OCI-LY3 (cell line): Measurements from ENCODE around the gene SPON1.

Source experiments
- H2AFZ ChIP-seq: fragments of 200-600, 300-600 bp; shearing (Covaris generic); 2 replicates; pipeline ENCODE4 v1.6.0; 2014; ENCODE audit warnings: antibody characterized with exemption, low read depth, low read length
- H3K27ac ChIP-seq: fragments of 200-600, 300-600 bp; sonication (generic); 2 replicates; pipeline ENCODE4 v1.5.1; 2014; ENCODE audit warnings: mild to moderate bottlenecking, low read length, moderate library complexity, mixed read lengths
- H3K27me3 ChIP-seq: fragments of 200-600, 300-600 bp; sonication (generic); 2 replicates; pipeline ENCODE4 v1.6.1; 2014; ENCODE audit warnings: low read depth, low read length, mixed read lengths
- H3K36me3 ChIP-seq: fragments of 200-600, 300-600 bp; sonication (generic); replicated peaks from 2 replicates; pipeline ENCODE3; 2014; ENCODE audit warnings: low read depth, low read length, mixed read lengths
- H3K4me1 ChIP-seq: fragments of 300-600, 200-600 bp; sonication (generic); 2 replicates; pipeline ENCODE4 v1.6.1; 2014; ENCODE audit warnings: low read length, mixed read lengths
- H3K4me2 ChIP-seq: fragments of 200-600, 300-600 bp; sonication (generic); 2 replicates; pipeline ENCODE4 v1.6.1; 2014; ENCODE audit warnings: low read length, mixed read lengths
- H3K4me3 ChIP-seq: fragments of 300-600, 200-600 bp; sonication (generic); 2 replicates; pipeline ENCODE4 v1.5.1; 2014; ENCODE audit warnings: antibody characterized with exemption, mild to moderate bottlenecking, low read length, moderate library complexity
- H3K79me2 ChIP-seq: fragments of 300-600, 200-600 bp; shearing (Covaris generic); 2 replicates; pipeline ENCODE4 v1.6.1; 2014; ENCODE audit warnings: mild to moderate bottlenecking, low read length, mixed read lengths
- H3K9ac ChIP-seq: fragments of 300-600, 200-600 bp; shearing (Covaris generic); 2 replicates; pipeline ENCODE4 v1.6.0; 2014; ENCODE audit warnings: mild to moderate bottlenecking, low read length, moderate library complexity
- H3K9me3 ChIP-seq: fragments of 200-600, 300-600 bp; shearing (Covaris generic); 2 replicates; pipeline ENCODE4 v1.6.1; 2014; ENCODE audit warnings: low read length, mixed read lengths; ENCODE audit not compliant: insufficient read depth
- H4K20me1 ChIP-seq: fragments of 200-600, 300-600 bp; sonication (generic); 2 replicates; pipeline ENCODE4 v1.6.1; 2016; ENCODE audit warnings: low read length, mixed read lengths; ENCODE audit not compliant: insufficient read depth
- EZH2phosphoT487 ChIP-seq: fragments of 200-600 bp; shearing (Covaris generic); IDR thresholded peaks from 2 replicates; pipeline ENCODE4 v1.6.1; 2018; ENCODE audit warnings: antibody characterized with exemption, mixed run types, low read depth
- TF ChIP-seq, protein P1 (sequence below): fragments of 200-600, 300-600 bp; sonication (generic); IDR thresholded peaks from 2 replicates; pipeline ENCODE4 v1.5.1; 2014; ENCODE audit warnings: antibody characterized with exemption, low read length, low read depth

Gene SPON1

GRCh38 chr11:14036469-14036868, 73.9 kb downstream of the SPON1 start:
- no peak for TF ChIP-seq EZH2phosphoT487
- TF ChIP-seq, protein P1, sequence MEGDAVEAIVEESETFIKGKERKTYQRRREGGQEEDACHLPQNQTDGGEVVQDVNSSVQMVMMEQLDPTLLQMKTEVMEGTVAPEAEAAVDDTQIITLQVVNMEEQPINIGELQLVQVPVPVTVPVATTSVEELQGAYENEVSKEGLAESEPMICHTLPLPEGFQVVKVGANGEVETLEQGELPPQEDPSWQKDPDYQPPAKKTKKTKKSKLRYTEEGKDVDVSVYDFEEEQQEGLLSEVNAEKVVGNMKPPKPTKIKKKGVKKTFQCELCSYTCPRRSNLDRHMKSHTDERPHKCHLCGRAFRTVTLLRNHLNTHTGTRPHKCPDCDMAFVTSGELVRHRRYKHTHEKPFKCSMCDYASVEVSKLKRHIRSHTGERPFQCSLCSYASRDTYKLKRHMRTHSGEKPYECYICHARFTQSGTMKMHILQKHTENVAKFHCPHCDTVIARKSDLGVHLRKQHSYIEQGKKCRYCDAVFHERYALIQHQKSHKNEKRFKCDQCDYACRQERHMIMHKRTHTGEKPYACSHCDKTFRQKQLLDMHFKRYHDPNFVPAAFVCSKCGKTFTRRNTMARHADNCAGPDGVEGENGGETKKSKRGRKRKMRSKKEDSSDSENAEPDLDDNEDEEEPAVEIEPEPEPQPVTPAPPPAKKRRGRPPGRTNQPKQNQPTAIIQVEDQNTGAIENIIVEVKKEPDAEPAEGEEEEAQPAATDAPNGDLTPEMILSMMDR: no peak
- H3K27ac ChIP-seq: no peak overlapping the region

DNA sequence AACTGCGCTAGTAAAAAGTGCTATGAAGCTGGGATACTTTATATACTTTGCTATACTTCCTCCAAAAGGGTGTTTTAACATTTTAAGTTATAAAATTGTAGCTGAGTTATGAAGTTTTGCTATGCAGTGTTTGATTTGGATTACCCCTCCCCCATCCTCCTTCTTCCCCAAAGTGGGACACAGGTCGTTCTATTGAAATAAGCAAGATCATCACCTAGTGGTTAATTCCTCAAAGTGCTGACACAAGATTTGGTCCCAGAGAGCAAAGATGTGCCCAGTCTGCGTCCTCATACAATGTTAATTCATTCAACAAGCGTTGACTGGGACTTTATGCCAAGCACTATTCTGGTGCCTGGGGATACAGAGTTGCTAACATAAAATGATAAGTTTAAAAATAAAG, 78.5 kb downstream of the SPON1 start:
- Histone ChIP-seq H3K27me3 (peaks cover 29% of the 10 kb centered on the region), H3K9ac (no peak overlapping the region), H3K4me2 (0 out of 2 replicates have a peak overlapping the region, but pooled peaks have one; percentile 21), H3K36me3 (no peaks in the 10 kb centered on the region), H3K4me3 (no peak overlapping the region), H4K20me1 (no peaks in the 10 kb centered on the region), H2AFZ (no peak overlapping the region), H3K27ac (no peak overlapping the region), H3K9me3 (no peaks in the 10 kb centered on the region), H3K4me1 (no peaks in the 10 kb centered on the region), H3K79me2 (no peaks in the 10 kb centered on the region)
- TF ChIP-seq, protein P1: peak; percentile 42
- TF ChIP-seq EZH2phosphoT487: no peak

More at GRCh38 chr11:14036469-14036868, 73.9 kb downstream of the SPON1 start:
- Histone ChIP-seq H3K4me2 (no peak overlapping the region), H3K9ac (no peak overlapping the region), H4K20me1 (no peaks in the 10 kb centered on the region), H2AFZ (no peak overlapping the region), H3K36me3 (no peaks in the 10 kb centered on the region), H3K4me1 (no peaks in the 10 kb centered on the region), H3K27me3 (peaks cover 26% of the 10 kb centered on the region), H3K79me2 (no peaks in the 10 kb centered on the region), H3K9me3 (no peaks in the 10 kb centered on the region), H3K4me3 (no peak overlapping the region)

GRCh38 chr11:14041565-14041964, 79.0 kb downstream of the SPON1 start:
- Histone ChIP-seq H3K79me2 (no peaks in the 10 kb centered on the region), H3K9me3 (no peaks in the 10 kb centered on the region), H3K36me3 (no peaks in the 10 kb centered on the region), H4K20me1 (no peaks in the 10 kb centered on the region), H2AFZ (no peak overlapping the region), H3K4me1 (no peaks in the 10 kb centered on the region), H3K27ac (no peak overlapping the region), H3K4me2 (no peak overlapping the region), H3K4me3 (no peak overlapping the region), H3K9ac (no peak overlapping the region), H3K27me3 (peaks cover 32% of the 10 kb centered on the region)
- TF ChIP-seq, protein P1: no peak
- TF ChIP-seq EZH2phosphoT487: no peak

- H3K36me3 ChIP-seq: no peaks in the 10 kb centered on the region
These were observed 80.4 kb downstream of the SPON1 start for GRCh38 chr11:14042686-14043465.

More at GRCh38 chr11:14042686-14043465, 80.4 kb downstream of the SPON1 start:
- no peaks in the 10 kb centered on the region for H3K4me1 ChIP-seq
- TF ChIP-seq, protein P1: no peak
- no peak for TF ChIP-seq EZH2phosphoT487
- no peaks in the 10 kb centered on the region for H4K20me1 ChIP-seq
- no peak overlapping the region for H3K4me2 ChIP-seq
- H3K27me3 ChIP-seq: peaks cover 33% of the 10 kb centered on the region
- no peak overlapping the region for H3K4me3 ChIP-seq
- H3K9ac ChIP-seq: no peak overlapping the region
- H3K79me2 ChIP-seq: no peaks in the 10 kb centered on the region
- H2AFZ ChIP-seq: no peak overlapping the region
- no peaks in the 10 kb centered on the region for H3K9me3 ChIP-seq
- no peak overlapping the region for H3K27ac ChIP-seq
